Upper lobe of left lung (tissue), 6 donors: ENCODE results near the gene SORCS3. TPM values are rescaled to one million over a fixed set of nuclear protein-coding genes. Genes with fewer than 3 reads are reported as not detected.

Experiments
- ATAC-seq, 2 donors: fragments of 200-7000 bp; cut with Tn5 transposase; one replicate each; pipeline ENCODE4 v1.9.1; 2022; ENCODE audit warnings: mild to moderate bottlenecking in 2 of 2, moderate library complexity in 2 of 2; ENCODE audit not compliant: low FRiP score in 2 of 2
- DNase-seq, 2 donors: peaks; one replicate each; pipeline ENCODE4 v3.0.0-alpha.2; 2019 to 2020
- H3K27ac ChIP-seq, 4 donors: fragments of 200-600 bp; sonication (generic); one replicate each; pipeline ENCODE4 v1.5.1; 2016 to 2019
- H3K27me3 ChIP-seq, 4 donors: fragments of 200-600 bp; sonication (generic); one replicate each; pipeline ENCODE4 v1.5.1; 2017 to 2019
- H3K36me3 ChIP-seq, 4 donors: fragments of 200-600 bp; sonication (generic); one replicate each; pipeline ENCODE4 v1.5.1; 2016 to 2019
- H3K4me1 ChIP-seq, 4 donors: fragments of 200-600 bp; sonication (generic); one replicate each; pipeline ENCODE4 v1.5.1; 2018 to 2019
- H3K4me3 ChIP-seq, 4 donors: fragments of 200-600 bp; sonication (generic); one replicate each; pipeline ENCODE4 v1.5.1; 2017 to 2019; ENCODE audit warnings: mild to moderate bottlenecking in 2 of 4, moderate library complexity in 1 of 4
- H3K9me3 ChIP-seq, 4 donors: fragments of 200-600 bp; sonication (generic); one replicate each; pipeline ENCODE4 v1.5.1; 2018 to 2019
- EP300 ChIP-seq, 4 donors: sonication (generic); formaldehyde crosslinking; IDR thresholded peaks; one replicate each; pipeline ENCODE4 v1.5.1; 2017; ENCODE audit warnings: antibody characterized with exemption in 4 of 4, control low read depth in 2 of 4
- POLR2A ChIP-seq, 4 donors: fragments of 450-650 bp; IDR thresholded peaks; one replicate each; pipeline ENCODE4 v1.5.1; 2016 to 2017; ENCODE audit warnings: antibody characterized with exemption in 4 of 4, mild to moderate bottlenecking in 2 of 4
- POLR2AphosphoS5 ChIP-seq, 2 donors: sonication (generic); formaldehyde crosslinking; IDR thresholded peaks; one replicate each; pipeline ENCODE4 v1.5.1; 2017; ENCODE audit warnings: antibody characterized with exemption in 2 of 2
- WGBS, 2 donors: methylation state at CpG; one replicate each; pipeline ENCODE4 v1.1.5; 2017 to 2018; 5-methylcytosine and 5-hydroxymethylcytosine counted together
- total RNA-seq, 6 donors: library from RNA; depleted of rRNA in 4 of 6; stranded (reverse); fragments of >200 nt in 4 of 6; gene quantifications; one replicate each; pipeline versions ENCODE4 v1.1.0 to v1.2.1, GENCODE V29; 2016 to 2021
- TF ChIP-seq, protein P1 (sequence below), 6 experiments: fragments of 450-650 bp in 4 of 6; fragments of 200-600 bp in 2 of 6; sonication (generic) in 2 of 6; IDR thresholded peaks; one replicate each; pipeline ENCODE4 v1.5.1; 2016 to 2019; ENCODE audit warnings: antibody characterized with exemption in 6 of 6
- donor health status: DM: no; HTN: no; CAD: no; lungs with moderate emphysema.
- donor health status: DM: no; HTN: yes; CAD: no; lungs with severe emphysema.

SORCS3 gene
- total RNA-seq, 6 donors from 2014 or later = not detected

DNA sequence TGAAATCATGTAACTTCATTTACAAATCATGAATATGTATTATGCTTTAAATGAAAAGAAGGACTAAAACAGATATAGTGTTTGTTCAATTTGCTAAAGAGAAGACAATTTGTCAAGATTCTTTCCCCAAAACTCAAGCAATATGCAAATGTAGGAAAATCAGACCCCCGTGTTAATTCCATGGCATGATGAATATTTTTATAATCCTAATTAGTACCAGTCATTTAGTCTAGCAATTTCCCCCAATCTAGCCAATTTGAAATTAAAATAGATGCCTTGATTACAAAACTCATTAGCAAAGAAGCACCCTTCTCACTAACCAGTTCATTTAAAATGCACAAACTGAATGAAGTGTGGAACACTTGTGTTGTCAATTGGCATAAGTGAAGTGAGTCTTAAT is 347.6 kb downstream of the SORCS3 start:
- H3K36me3 ChIP-seq = no peaks in the 10 kb centered on the region
- H3K27me3 ChIP-seq = no peaks in the 10 kb centered on the region
- 80 to 87% methylated on average over 1 of the region's 1 CpG for WGBS, 2 donors
- ATAC-seq (no peak), DNase-seq (no peak)
- no peak overlapping the region for H3K4me3 ChIP-seq
- TF ChIP-seq, protein P1, sequence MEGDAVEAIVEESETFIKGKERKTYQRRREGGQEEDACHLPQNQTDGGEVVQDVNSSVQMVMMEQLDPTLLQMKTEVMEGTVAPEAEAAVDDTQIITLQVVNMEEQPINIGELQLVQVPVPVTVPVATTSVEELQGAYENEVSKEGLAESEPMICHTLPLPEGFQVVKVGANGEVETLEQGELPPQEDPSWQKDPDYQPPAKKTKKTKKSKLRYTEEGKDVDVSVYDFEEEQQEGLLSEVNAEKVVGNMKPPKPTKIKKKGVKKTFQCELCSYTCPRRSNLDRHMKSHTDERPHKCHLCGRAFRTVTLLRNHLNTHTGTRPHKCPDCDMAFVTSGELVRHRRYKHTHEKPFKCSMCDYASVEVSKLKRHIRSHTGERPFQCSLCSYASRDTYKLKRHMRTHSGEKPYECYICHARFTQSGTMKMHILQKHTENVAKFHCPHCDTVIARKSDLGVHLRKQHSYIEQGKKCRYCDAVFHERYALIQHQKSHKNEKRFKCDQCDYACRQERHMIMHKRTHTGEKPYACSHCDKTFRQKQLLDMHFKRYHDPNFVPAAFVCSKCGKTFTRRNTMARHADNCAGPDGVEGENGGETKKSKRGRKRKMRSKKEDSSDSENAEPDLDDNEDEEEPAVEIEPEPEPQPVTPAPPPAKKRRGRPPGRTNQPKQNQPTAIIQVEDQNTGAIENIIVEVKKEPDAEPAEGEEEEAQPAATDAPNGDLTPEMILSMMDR (IDR thresholded peaks at IDR 0.05) = no peak
- TF ChIP-seq POLR2AphosphoS5 (IDR thresholded peaks at IDR 0.05) (no peak), POLR2A (IDR thresholded peaks at IDR 0.05) (no peak), EP300 (IDR thresholded peaks at IDR 0.05) (no peak)
- no peak overlapping the region for H3K27ac ChIP-seq
- no peaks in the 10 kb centered on the region for H3K4me1 ChIP-seq
- H3K9me3 ChIP-seq = no peaks in the 10 kb centered on the region

DNA sequence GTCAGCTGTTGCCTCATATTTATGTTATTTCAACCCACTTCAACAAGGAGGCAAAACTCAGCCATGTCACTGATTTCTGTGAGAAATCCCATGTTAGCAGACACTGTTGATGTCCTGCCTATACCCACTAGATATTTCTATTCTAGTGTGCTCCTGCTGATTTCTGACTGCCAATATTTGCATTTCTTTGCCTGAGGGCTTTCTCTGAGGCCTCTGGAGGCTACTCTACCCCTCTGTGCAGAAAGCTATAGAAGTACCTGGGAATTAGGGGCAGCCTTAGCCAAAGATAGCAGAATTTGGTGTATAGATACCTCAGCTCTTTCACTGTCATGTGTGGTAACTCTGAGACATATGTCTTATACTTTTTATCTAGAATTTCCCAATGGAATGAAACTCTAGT is 348.8 kb downstream of the SORCS3 start:
- DNase-seq = no peak
- no peak for TF ChIP-seq POLR2A (IDR thresholded peaks at IDR 0.05)
- no peak for TF ChIP-seq EP300 (IDR thresholded peaks at IDR 0.05)
- no peak for TF ChIP-seq POLR2AphosphoS5 (IDR thresholded peaks at IDR 0.05)
- TF ChIP-seq, protein P1 (IDR thresholded peaks at IDR 0.05) = no peak
- H3K27ac ChIP-seq = no peak overlapping the region

DNA sequence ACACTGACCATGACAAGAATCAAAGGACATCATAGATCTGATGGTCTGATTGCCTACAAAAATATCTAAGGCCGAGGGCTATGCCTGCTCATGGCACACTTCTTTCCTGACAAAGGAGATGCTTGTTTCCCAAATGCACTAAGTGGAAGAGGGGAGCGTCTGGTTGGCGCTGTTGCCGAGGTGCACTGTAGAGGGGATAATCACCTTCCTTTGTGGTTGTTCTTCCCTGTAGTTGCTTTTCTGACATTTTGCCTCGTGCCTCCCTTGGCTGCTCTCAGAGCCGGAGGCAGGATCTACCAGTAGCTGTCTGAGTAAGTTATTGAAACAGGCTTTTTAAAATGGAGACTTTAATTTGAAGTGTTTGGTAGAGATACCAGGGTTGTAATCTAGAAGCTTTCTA is 352.0 kb downstream of the SORCS3 start:
- 65 to 75% methylated on average over 5 to 6 of the region's 6 CpGs for WGBS, 2 donors
- no peak for TF ChIP-seq POLR2AphosphoS5 (IDR thresholded peaks at IDR 0.05)
- no peak for TF ChIP-seq EP300 (IDR thresholded peaks at IDR 0.05)
- no peak for TF ChIP-seq POLR2A (IDR thresholded peaks at IDR 0.05)
- TF ChIP-seq, protein P1 (IDR thresholded peaks at IDR 0.05) = no peak
- H3K9me3 ChIP-seq = no peaks in the 10 kb centered on the region
- H3K27me3 ChIP-seq = no peaks in the 10 kb centered on the region
- H3K27ac ChIP-seq = no peak overlapping the region
- H3K4me1 ChIP-seq = no peaks in the 10 kb centered on the region
- no peak for ATAC-seq
- no peak overlapping the region for H3K4me3 ChIP-seq
- no peaks in the 10 kb centered on the region for H3K36me3 ChIP-seq
- DNase-seq = no peak

More for the DNA sequence above, 348.8 kb downstream of the SORCS3 start:
- H3K4me1 ChIP-seq = no peaks in the 10 kb centered on the region
- no peak overlapping the region for H3K4me3 ChIP-seq
- no peaks in the 10 kb centered on the region for H3K36me3 ChIP-seq
- ATAC-seq = no peak
- no peaks in the 10 kb centered on the region for H3K9me3 ChIP-seq
- H3K27me3 ChIP-seq = no peaks in the 10 kb centered on the region

DNA sequence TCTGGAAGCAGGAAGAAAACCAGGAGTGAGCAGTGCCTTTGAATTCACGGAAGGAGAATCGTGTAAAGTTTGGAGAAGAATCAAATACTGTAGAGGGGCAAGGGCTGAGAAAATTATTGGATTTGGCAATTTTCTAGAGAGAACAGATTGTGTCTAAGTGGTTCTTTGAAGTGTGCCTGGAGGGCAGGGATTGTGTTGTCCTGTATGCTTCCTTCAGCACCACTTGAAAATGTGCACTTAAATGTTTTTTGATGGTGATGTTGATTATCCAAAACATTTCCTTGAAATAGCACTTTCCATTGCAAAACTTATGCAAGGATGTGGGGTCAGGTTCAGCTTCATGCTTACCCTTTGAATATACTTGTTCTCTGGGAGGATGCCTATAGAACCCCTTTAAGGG is 360.2 kb downstream of the SORCS3 start:
- H3K9me3 ChIP-seq = no peaks in the 10 kb centered on the region
- no peaks in the 10 kb centered on the region for H3K36me3 ChIP-seq
- no peaks in the 10 kb centered on the region for H3K27me3 ChIP-seq
- WGBS, 2 donors = 66 to 73% methylated on average over 2 of the region's 2 CpGs
- no peak overlapping the region for H3K4me3 ChIP-seq
- TF ChIP-seq, protein P1 (IDR thresholded peaks at IDR 0.05) = no peak
- TF ChIP-seq EP300 (IDR thresholded peaks at IDR 0.05) (no peak), POLR2AphosphoS5 (IDR thresholded peaks at IDR 0.05) (no peak), POLR2A (IDR thresholded peaks at IDR 0.05) (no peak)
- no peak overlapping the region for H3K27ac ChIP-seq
- no peaks in the 10 kb centered on the region for H3K4me1 ChIP-seq
- ATAC-seq (no peak), DNase-seq (no peak)

DNA sequence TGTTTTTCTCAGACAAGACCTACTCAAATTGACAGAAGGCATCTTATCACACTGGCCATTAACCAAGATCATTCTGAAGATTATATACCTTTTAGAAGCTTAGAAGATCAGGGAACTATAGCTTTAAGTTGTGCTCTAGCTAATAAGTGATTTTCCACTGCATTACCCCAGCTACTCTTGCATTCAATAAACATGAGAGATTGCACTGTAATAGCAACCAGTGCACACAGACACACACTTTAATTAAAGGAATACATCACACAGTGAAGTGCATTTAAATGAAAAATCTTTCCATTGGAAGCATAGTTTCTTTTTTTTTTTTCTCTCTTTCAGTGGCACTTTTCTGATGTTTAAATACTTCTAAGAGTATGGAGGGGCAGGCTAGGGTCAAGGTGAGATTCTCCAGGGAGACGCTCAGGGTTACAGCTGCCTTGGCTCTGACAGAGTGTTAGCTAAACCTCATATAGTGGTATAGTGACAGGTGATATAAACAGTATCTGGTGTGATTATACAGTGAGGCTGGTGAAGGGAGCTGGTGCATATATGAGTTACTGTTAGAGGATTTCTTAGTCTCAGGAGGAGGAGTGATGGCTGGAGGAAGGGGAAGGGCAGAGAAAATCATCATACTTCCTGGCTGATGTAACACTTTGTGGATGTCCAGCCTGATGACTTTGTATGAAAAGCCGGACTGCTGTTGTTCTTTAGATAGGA is 369.5 kb downstream of the SORCS3 start:
- TF ChIP-seq POLR2A (IDR thresholded peaks at IDR 0.05) (no peak), POLR2AphosphoS5 (IDR thresholded peaks at IDR 0.05) (no peak), EP300 (IDR thresholded peaks at IDR 0.05) (no peak)
- TF ChIP-seq, protein P1 (IDR thresholded peaks at IDR 0.05) = no peak
- no peaks in the 10 kb centered on the region for H3K36me3 ChIP-seq
- H3K27ac ChIP-seq = no peak overlapping the region
- no peaks in the 10 kb centered on the region for H3K27me3 ChIP-seq
- WGBS, 2 donors = 30 to 55% methylated on average over 2 of the region's 2 CpGs
- no peak for DNase-seq
- H3K4me1 ChIP-seq = no peaks in the 10 kb centered on the region
- no peak overlapping the region for H3K4me3 ChIP-seq
- no peaks in the 10 kb centered on the region for H3K9me3 ChIP-seq
- ATAC-seq = no peak
